GM12878 (cell line): Measurements from ENCODE around the gene COMMD3. TPM values are rescaled to one million over a fixed set of nuclear protein-coding genes. Genes with fewer than 3 reads are reported as not detected.

ENCODE experiments used
- BHLHE40 ChIP-seq, 2 experiments: fragments of 450-650 bp in 1 of 2; IDR thresholded peaks; 2 replicates each; pipeline ENCODE4 v1.6.1; 2011 to 2017; ENCODE audit warnings: low read depth in 2 of 2, borderline replicate concordance in 1 of 2, improper control_type of control experiment in 1 of 2, low read length in 1 of 2, mild to moderate bottlenecking in 1 of 2
- CBX5 ChIP-seq: sonication (generic); IDR thresholded peaks from 2 replicates; pipeline ENCODE4 v1.6.1; 2016; ENCODE audit warnings: low read depth, moderate library complexity, mild to moderate bottlenecking, inconsistent platforms
- DPF2 ChIP-seq: fragments of 450-650 bp; IDR thresholded peaks from 2 replicates; pipeline ENCODE4 v1.6.1; 2017; ENCODE audit warnings: mild to moderate bottlenecking
- JUND ChIP-seq: IDR thresholded peaks from 2 replicates; pipeline ENCODE4 v1.6.1; 2012; ENCODE audit warnings: low read depth, mild to moderate bottlenecking, low read length, improper control_type of control experiment, moderate library complexity
- MYC ChIP-seq: IDR thresholded peaks from 2 replicates; pipeline ENCODE4 v1.6.1; 2011; ENCODE audit warnings: mild to moderate bottlenecking, low read length, moderate library complexity, inconsistent platforms; ENCODE audit not compliant: insufficient read depth, insufficient replicate concordance, insufficient read length, severe bottlenecking
- POLR2A ChIP-seq: IDR thresholded peaks from 2 replicates; pipeline ENCODE4 v1.6.1; 2011; ENCODE audit warnings: low read depth, mild to moderate bottlenecking, low read length
- YY1 ChIP-seq: IDR thresholded peaks from 2 replicates; pipeline ENCODE4 v1.6.1; 2011; ENCODE audit warnings: low read depth, mild to moderate bottlenecking, low read length
- polyA plus RNA-seq, 11 experiments: library from polyadenylated mRNA; depleted of rRNA in 4 of 11; unstranded in 6 of 11; stranded (reverse) in 5 of 11; fragments of >200 nt; fragmentation: Nextera tagmentation in 4 of 11; fragmentation: Illumina TruSeq in 1 of 11; extraction: Ambion mirVana in 4 of 11; extraction: Trizol in 1 of 11; gene quantifications; 1 replicate in 1 of 11; 2 replicates in 10 of 11; pipeline versions ENCODE4 v1.2.1 to v1.2.3, GENCODE V29; 2011 to 2016; ENCODE audit warnings: inconsistent platforms in 2 of 11, missing spikeins in 2 of 11, low read depth in 1 of 11
- total RNA-seq, 4 experiments: library from RNA; depleted of rRNA in 3 of 4; stranded (reverse); fragments of >200 nt in 3 of 4; fragmentation: Illumina TruSeq in 1 of 4; extraction: Trizol in 1 of 4; gene quantifications; 2 replicates each; pipeline versions ENCODE4 v1.2.1 to v1.2.3, GENCODE V29; 2013 to 2021
- TF ChIP-seq, protein P1 (sequence below): fragments of 450-650 bp; IDR thresholded peaks from 2 replicates; pipeline ENCODE4 v1.6.1; 2016; ENCODE audit warnings: mild to moderate bottlenecking, moderate library complexity, borderline replicate concordance
- TF ChIP-seq, protein P2 (sequence below): fragments of 450-650 bp; IDR thresholded peaks from 2 replicates; pipeline ENCODE4 v1.6.1; 2017; ENCODE audit warnings: mild to moderate bottlenecking, moderate library complexity
- TF ChIP-seq, protein P3 (sequence below): IDR thresholded peaks from 2 replicates; pipeline ENCODE4 v1.6.1; 2012; ENCODE audit warnings: low read depth, low read length, improper control_type of control experiment
- TF ChIP-seq, protein P4 (sequence below): fragments of 450-650 bp; IDR thresholded peaks from 2 replicates; pipeline ENCODE4 v1.6.1; 2017; ENCODE audit warnings: low read depth, mild to moderate bottlenecking, moderate library complexity

COMMD3 gene
- total and polyA plus RNA-seq, 10 of the 15 experiments (the other 5 are each of a cell fraction or from before 2014, with no cell fraction given), result 64.5 to 248 (median 84.4) TPM

DNA sequence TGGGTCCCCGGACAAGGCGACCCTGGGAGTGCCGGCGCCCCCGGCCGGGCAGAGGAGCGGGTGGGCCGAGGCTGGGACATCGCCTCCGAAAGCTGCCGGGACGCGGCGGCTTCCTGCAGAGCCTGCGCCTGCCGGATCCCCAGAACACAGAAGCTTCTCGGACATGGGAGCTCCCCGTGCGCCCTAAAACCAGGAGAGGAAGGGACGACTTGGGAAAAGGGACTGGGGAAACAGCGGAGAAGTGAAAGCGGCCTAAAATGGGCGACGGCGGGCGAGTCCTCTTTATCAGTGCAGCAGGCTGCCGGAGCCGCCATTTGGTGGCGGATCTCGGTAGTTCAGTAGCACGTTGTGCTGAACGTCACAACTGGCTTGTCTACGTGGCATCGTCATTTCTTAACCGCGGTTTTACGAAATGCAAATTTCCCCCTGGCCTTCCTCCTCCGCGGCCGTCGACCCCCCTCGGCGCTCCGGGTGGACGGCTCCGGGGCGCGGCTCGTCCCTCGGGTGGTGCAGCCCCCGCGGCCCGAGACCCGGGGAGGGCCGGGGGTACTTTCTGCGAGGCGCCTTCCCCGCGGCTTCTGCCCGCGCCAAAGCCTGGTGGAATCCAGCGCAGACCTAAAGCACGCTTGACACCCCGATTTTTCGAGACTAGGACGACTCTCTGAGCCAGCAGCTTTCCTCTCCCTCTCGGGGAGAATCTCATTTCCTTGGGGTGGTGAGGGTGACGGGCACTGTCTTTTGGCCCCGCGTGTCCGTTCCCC, 19.2 kb downstream of the COMMD3 start (continued):
- TF ChIP-seq, protein P1, sequence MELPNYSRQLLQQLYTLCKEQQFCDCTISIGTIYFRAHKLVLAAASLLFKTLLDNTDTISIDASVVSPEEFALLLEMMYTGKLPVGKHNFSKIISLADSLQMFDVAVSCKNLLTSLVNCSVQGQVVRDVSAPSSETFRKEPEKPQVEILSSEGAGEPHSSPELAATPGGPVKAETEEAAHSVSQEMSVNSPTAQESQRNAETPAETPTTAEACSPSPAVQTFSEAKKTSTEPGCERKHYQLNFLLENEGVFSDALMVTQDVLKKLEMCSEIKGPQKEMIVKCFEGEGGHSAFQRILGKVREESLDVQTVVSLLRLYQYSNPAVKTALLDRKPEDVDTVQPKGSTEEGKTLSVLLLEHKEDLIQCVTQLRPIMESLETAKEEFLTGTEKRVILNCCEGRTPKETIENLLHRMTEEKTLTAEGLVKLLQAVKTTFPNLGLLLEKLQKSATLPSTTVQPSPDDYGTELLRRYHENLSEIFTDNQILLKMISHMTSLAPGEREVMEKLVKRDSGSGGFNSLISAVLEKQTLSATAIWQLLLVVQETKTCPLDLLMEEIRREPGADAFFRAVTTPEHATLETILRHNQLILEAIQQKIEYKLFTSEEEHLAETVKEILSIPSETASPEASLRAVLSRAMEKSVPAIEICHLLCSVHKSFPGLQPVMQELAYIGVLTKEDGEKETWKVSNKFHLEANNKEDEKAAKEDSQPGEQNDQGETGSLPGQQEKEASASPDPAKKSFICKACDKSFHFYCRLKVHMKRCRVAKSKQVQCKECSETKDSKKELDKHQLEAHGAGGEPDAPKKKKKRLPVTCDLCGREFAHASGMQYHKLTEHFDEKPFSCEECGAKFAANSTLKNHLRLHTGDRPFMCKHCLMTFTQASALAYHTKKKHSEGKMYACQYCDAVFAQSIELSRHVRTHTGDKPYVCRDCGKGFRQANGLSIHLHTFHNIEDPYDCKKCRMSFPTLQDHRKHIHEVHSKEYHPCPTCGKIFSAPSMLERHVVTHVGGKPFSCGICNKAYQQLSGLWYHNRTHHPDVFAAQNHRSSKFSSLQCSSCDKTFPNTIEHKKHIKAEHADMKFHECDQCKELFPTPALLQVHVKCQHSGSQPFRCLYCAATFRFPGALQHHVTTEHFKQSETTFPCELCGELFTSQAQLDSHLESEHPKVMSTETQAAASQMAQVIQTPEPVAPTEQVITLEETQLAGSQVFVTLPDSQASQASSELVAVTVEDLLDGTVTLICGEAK, result no peak
- TF ChIP-seq MYC, result no peak
- TF ChIP-seq DPF2, result 0 out of 2 replicates have a peak, but pooled peaks have one; percentile 31
- TF ChIP-seq JUND, result peak; percentile 28; the same call in 1 of the 2 replicates
- TF ChIP-seq CBX5, result 0 out of 2 replicates have a peak, but pooled peaks have one; percentile 60
- peak in 1 of 2 experiments; percentile 37; a peak in 2 of 4 replicates for TF ChIP-seq BHLHE40 (IDR thresholded peaks at IDR 0.05; ENCODE audit: borderline replicate concordance in 1 of 2, low read depth in 2 of 2, low read length in 1 of 2)
- TF ChIP-seq POLR2A, result peak; percentile 66; the same call in 1 of the 2 replicates
- TF ChIP-seq, protein P2, sequence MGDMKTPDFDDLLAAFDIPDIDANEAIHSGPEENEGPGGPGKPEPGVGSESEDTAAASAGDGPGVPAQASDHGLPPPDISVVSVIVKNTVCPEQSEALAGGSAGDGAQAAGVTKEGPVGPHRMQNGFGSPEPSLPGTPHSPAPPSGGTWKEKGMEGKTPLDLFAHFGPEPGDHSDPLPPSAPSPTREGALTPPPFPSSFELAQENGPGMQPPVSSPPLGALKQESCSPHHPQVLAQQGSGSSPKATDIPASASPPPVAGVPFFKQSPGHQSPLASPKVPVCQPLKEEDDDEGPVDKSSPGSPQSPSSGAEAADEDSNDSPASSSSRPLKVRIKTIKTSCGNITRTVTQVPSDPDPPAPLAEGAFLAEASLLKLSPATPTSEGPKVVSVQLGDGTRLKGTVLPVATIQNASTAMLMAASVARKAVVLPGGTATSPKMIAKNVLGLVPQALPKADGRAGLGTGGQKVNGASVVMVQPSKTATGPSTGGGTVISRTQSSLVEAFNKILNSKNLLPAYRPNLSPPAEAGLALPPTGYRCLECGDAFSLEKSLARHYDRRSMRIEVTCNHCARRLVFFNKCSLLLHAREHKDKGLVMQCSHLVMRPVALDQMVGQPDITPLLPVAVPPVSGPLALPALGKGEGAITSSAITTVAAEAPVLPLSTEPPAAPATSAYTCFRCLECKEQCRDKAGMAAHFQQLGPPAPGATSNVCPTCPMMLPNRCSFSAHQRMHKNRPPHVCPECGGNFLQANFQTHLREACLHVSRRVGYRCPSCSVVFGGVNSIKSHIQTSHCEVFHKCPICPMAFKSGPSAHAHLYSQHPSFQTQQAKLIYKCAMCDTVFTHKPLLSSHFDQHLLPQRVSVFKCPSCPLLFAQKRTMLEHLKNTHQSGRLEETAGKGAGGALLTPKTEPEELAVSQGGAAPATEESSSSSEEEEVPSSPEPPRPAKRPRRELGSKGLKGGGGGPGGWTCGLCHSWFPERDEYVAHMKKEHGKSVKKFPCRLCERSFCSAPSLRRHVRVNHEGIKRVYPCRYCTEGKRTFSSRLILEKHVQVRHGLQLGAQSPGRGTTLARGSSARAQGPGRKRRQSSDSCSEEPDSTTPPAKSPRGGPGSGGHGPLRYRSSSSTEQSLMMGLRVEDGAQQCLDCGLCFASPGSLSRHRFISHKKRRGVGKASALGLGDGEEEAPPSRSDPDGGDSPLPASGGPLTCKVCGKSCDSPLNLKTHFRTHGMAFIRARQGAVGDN, result peak; percentile 78
- TF ChIP-seq, protein P3, sequence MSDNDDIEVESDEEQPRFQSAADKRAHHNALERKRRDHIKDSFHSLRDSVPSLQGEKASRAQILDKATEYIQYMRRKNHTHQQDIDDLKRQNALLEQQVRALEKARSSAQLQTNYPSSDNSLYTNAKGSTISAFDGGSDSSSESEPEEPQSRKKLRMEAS, result 0 out of 2 replicates have a peak, but pooled peaks have one; percentile 51
- TF ChIP-seq, protein P4, sequence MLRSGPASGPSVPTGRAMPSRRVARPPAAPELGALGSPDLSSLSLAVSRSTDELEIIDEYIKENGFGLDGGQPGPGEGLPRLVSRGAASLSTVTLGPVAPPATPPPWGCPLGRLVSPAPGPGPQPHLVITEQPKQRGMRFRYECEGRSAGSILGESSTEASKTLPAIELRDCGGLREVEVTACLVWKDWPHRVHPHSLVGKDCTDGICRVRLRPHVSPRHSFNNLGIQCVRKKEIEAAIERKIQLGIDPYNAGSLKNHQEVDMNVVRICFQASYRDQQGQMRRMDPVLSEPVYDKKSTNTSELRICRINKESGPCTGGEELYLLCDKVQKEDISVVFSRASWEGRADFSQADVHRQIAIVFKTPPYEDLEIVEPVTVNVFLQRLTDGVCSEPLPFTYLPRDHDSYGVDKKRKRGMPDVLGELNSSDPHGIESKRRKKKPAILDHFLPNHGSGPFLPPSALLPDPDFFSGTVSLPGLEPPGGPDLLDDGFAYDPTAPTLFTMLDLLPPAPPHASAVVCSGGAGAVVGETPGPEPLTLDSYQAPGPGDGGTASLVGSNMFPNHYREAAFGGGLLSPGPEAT, result 0 out of 2 replicates have a peak, but pooled peaks have one; percentile 50
- TF ChIP-seq YY1, result peak; percentile 94
